AML-193 (cell line): Measurements from ENCODE around the gene CHD9.
A peak's percentile ranks its signal among the peaks of the same experiment; 100 is the strongest.
"Not testable (repeated sequence)": the region's sequence is repeated elsewhere in the genome, so short reads cannot be mapped to it uniquely, and the experiment has no call there.

Experiments
- DNase-seq, 2 experiments: peaks; one replicate each; lab custom pipeline; 2025; lab: John Stamatoyannopoulos, UW

The CHD9 gene

GRCh38 chr16:53074296-53074695 lies 19.5 kb downstream of the CHD9 start:
- not testable (repeated sequence) for DNase-seq

- not testable (repeated sequence) for DNase-seq
These were observed 20.7 kb downstream of the CHD9 start for GRCh38 chr16:53075461-53075860.

- DNase-seq: no peak
These were observed 23.5 kb downstream of the CHD9 start for GRCh38 chr16:53078247-53078646.

- DNase-seq: no peak
These were observed 24.1 kb downstream of the CHD9 start for GRCh38 chr16:53078765-53079485.

GRCh38 chr16:53080345-53081031 lies 25.7 kb downstream of the CHD9 start:
- no peak for DNase-seq

DNA sequence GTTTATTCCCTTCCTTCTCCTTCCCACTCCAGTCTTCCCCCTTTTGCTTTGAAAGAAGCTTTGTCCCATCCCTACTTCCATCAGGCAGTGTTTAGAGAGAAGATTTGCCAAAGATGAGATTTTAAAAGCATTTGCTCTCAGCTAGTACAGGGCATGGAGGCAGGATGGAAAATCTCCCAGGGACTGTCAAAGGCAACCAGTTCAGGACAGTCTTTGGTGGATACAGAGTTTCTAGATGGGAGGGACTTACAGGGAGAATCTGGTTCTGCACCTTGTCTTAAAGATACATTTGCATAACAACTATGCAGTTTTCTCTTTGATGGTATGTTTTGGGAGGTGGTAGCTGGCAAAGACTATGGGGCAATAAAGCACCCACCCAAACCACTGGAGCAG lies 26.2 kb downstream of the CHD9 start:
- no peak for DNase-seq

DNA sequence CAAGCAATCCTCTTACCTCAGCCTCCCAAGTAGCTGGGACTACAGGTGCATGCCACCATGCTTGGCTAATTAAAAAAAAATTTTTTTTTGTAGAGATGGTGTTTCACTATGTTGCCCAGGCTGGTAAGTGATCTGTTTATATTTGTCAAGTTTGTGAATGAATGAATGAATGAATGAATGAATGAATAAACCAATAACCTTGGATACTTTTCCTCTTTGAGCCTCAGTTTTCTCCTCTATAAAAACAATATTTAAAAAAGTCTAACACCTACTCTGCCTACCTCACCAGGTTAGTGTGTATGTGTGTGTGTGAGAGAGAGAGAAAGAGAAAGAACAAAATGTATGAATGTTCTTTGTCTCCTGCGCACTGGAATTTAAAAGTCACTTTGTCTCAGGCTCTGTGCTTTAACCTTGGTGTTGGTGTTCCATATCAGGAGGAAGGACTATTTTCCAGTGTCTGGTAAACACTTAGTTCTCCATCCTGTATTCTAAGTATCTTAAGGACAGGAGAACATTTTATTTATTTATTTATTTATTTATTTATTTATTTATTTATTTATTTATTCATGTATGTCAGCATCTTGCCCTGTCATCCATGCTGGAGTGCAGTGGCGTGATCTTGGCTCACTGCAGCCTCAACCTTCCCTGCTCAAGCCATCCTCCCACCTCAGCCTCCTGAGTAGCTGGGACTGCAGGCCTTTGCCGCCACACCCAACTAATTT lies 27.1 kb downstream of the CHD9 start:
- DNase-seq: no peak

DNA sequence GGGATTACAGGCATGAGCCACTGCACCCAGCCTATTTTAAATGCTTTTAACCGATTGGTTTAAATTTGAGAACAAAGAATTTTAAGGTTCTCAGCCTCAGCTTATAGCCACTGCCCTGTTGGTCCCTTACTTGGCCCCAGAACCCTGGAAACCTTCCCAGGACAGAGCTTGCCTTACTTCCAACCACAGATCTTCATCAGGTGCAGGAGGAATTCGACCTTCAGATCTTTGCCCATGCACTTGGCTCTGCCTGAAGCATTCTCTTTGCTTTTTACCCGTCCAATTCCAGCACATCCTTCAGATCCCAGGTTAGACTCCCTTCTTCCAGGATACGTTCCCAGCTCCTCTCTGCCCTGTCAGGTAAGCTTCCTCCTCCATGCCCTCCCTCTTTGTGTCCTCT lies 27.7 kb downstream of the CHD9 start:
- DNase-seq: no peak

GRCh38 chr16:53083119-53083518 lies 28.3 kb downstream of the CHD9 start:
- no peak for DNase-seq

DNA sequence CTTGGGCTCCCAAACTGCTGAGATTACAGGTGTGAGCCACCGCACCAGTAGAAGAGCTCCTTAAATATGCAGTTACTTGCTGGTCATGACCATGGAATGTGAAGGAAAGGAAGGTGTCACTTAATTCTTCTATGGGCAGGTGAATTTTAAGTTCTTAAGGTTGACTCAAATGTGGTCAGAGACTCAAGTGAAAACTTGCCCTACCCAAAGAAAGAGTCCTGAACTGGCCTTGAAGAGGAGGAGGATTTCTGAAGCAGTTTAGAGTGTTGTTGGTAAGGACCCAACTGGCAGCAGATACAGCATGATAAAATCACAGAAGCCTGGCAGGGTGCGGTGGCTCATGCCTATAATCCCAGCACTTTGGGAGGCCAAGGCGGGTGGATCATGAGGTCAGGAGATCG lies 29.4 kb downstream of the CHD9 start:
- no peak for DNase-seq

DNA sequence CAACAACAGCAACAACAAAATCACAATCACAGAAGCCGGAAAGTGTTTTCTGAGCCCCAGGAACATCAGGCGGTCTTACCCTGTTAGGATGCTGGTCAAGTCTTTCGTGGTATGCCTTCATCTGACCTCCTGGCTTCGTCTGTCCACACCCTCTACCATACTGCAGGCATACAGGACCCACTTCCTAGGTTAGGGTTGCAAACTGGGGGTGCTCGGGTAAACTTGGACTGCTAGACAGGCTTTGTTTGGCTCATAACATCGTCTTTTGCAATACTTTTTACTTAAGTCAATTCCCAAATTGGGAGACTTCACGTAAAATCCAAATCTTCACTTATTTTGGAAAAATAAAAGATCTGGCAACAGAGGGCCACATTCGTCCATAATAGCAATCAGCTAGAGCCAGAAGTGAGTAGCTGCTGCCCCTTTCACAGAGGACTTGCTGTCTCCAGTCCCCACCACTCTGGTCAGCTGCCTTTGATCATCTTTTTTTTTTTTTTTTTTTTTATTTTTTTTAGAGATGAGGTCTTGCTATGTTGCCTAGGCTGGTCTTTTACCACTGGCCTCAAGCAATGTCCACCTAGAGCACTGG lies 30.0 kb downstream of the CHD9 start:
- no peak for DNase-seq

DNA sequence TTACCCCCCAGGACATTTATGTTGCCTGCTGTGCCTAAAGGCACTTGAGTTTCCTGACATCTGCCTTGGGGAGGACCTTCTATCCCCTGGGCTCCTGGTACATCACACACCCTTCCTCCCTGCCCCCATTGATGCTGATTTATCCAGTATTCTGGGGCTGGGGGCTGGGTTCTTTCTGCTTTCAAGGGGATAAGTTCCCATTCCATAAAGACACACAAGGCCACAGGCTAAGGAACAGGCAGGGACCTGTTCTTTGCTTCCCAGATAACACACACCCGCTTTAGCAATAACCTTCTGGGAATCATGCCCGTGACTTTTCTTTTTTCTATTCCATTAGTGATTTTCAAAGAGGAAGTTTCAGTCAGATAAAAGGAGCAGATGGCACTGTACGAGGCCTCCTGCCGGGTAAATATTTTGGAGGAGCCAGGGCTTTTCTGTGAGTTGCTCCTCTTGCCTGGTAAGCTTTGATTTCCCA lies 30.6 kb downstream of the CHD9 start:
- no peak for DNase-seq

GRCh38 chr16:53085931-53086421 lies 31.2 kb downstream of the CHD9 start:
- no peak for DNase-seq

GRCh38 chr16:53087101-53087500 lies 32.3 kb downstream of the CHD9 start:
- DNase-seq: no peak

DNA sequence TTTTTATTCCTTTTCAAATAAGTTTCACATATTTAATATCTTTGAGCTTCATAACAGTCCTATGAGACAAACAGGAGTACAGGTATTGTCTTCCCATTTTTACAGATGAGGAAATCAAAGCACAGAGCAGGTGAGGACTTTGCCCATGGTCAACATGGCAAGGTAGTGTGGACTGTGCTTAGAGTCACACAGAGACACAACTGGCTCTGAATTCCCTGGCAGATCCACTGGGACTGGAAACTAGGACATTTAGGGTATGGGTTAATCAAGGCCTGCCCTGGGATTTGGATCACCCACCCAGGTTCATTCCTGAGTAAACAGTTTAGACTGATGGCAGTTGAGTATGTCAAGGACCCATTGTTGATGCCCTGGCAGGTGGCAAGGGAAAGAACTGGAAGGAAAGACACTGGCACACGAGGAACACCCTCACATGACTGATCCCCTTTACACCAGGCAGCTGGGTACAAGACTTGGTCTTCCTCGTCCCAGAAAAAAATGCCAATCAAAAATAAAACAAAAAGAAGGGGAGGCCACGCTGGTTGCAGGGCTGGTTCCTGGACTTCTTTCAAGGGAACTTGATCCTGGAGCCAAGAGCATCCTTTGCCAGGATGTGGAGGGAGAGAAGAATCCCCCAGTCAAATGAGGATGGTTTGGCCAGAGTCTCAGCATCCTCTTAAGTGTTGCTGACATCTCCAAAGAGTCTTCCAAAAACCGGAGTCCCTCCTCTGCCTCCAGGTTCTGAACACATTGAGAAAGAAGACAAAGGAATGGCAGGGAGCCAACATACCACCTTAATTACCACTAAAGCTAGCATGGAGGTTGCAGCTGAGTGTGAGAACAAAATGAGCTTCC lies 34.9 kb downstream of the CHD9 start:
- DNase-seq: no peak

DNA sequence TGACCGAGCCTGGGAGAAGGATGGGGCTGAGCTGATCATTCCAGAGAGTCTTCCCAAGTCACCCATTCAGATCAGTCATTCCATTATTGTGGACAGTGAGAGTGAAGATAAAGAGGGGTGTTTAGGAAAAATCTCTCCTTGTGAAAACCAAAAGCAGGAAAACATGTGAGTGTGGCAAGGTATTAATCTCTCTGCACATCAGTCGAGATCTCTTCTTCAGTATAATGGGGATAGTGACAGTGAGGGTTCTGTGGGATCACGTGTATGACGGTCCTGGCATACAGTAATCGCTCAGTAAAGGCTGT lies 35.4 kb downstream of the CHD9 start:
- no peak for DNase-seq

GRCh38 chr16:53090591-53091411 lies 36.0 kb downstream of the CHD9 start:
- DNase-seq: peak; percentile 49 to 67

- DNase-seq: peak; percentile 45 to 58
These were observed 36.8 kb downstream of the CHD9 start for GRCh38 chr16:53091466-53092211.

DNA sequence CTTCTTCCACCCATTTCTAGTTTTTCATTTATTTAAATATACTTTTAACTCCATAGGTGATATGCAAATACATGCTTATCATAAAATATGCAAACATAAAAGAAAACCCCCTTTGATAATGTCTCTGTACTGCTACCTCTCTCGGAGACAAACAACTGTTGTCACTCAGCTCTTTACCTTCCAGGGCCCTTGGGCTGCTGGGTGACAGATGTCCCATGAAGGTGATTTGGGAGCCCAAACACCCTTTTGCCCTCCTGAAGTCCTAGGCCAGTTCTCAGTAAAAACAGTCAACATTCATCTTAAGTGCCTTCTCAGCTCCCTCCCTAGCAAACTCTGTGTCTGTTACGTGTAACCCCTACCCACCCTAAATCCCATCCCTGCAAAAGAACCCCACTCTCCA lies 37.5 kb downstream of the CHD9 start:
- DNase-seq: no peak

GRCh38 chr16:53093162-53093744 lies 38.5 kb downstream of the CHD9 start:
- DNase-seq: no peak
